H9 (cell line): ENCODE results near the gene CNTF. TPM values are rescaled to one million over a fixed set of nuclear protein-coding genes. Genes with fewer than 3 reads are reported as not detected.

Experiments
- DNase-seq: peaks from one replicate; pipeline ENCODE4 v3.0.0-alpha.2; 2017
- H2AFZ ChIP-seq: one replicate; pipeline ENCODE4 v1.6.1; 2013; ENCODE audit warnings: mild to moderate bottlenecking, low read length, control low read depth, moderate library complexity
- H2AK5ac ChIP-seq: 2 replicates; pipeline ENCODE4 v1.6.1; 2013; ENCODE audit warnings: low read length, control low read depth, mixed read lengths; ENCODE audit not compliant: insufficient read length
- H2BK120ac ChIP-seq: one replicate; pipeline ENCODE4 v1.6.1; 2013; ENCODE audit warnings: low read depth, mild to moderate bottlenecking, low read length, control low read depth, inconsistent platforms; ENCODE audit not compliant: poor library complexity, severe bottlenecking
- H2BK12ac ChIP-seq: 2 replicates; pipeline ENCODE4 v1.6.1; 2013; ENCODE audit warnings: low read length, control low read depth, mixed read lengths, low read depth; ENCODE audit not compliant: insufficient read length
- H2BK15ac ChIP-seq: 2 replicates; pipeline ENCODE4 v1.6.1; 2013; ENCODE audit warnings: low read depth, low read length, control low read depth
- H2BK20ac ChIP-seq: one replicate; pipeline ENCODE4 v1.6.1; 2013; ENCODE audit warnings: low read depth, mild to moderate bottlenecking, low read length, control low read depth, inconsistent platforms; ENCODE audit not compliant: poor library complexity, severe bottlenecking
- H2BK5ac ChIP-seq: 2 replicates; pipeline ENCODE4 v1.6.1; 2013; ENCODE audit warnings: low read length, control low read depth, mixed read lengths; ENCODE audit not compliant: insufficient read length
- H3K14ac ChIP-seq: 2 replicates; pipeline ENCODE4 v1.6.1; 2013; ENCODE audit warnings: low read length, control low read depth; ENCODE audit not compliant: insufficient read depth
- H3K18ac ChIP-seq: 2 replicates; pipeline ENCODE4 v1.6.1; 2013; ENCODE audit warnings: low read depth, mild to moderate bottlenecking, mixed read lengths, low read length, control low read depth; ENCODE audit not compliant: insufficient read length
- H3K23ac ChIP-seq: 2 replicates; pipeline ENCODE4 v1.6.1; 2013; ENCODE audit warnings: low read length, control low read depth, mixed read lengths, low read depth; ENCODE audit not compliant: insufficient read length
- H3K23me2 ChIP-seq: 2 replicates; pipeline ENCODE4 v1.6.1; 2013; ENCODE audit warnings: low read depth, mild to moderate bottlenecking, mixed read lengths, low read length, control low read depth; ENCODE audit not compliant: insufficient read length, poor library complexity, severe bottlenecking
- H3K27ac ChIP-seq: 2 replicates; pipeline ENCODE4 v1.5.1; 2013; ENCODE audit warnings: low read length, control low read depth, mixed read lengths, low read depth; ENCODE audit not compliant: insufficient read length
- H3K27me3 ChIP-seq: 2 replicates; pipeline ENCODE4 v1.6.1; 2013; ENCODE audit warnings: low read length, control low read depth, inconsistent platforms; ENCODE audit not compliant: insufficient read depth
- H3K4ac ChIP-seq: 2 replicates; pipeline ENCODE4 v1.6.1; 2013; ENCODE audit warnings: low read depth, mild to moderate bottlenecking, control low read depth, inconsistent platforms, low read length, moderate library complexity
- H3K4me1 ChIP-seq: 2 replicates; pipeline ENCODE4 v1.6.1; 2013; ENCODE audit warnings: low read length, control low read depth, inconsistent platforms; ENCODE audit not compliant: insufficient read depth
- H3K4me2 ChIP-seq: 2 replicates; pipeline ENCODE4 v1.6.1; 2013; ENCODE audit warnings: low read length, control low read depth, mixed read lengths; ENCODE audit not compliant: insufficient read length, insufficient read depth
- H3K56ac ChIP-seq: 2 replicates; pipeline ENCODE4 v1.6.1; 2013; ENCODE audit warnings: low read depth, mild to moderate bottlenecking, mixed read lengths, low read length, control low read depth; ENCODE audit not compliant: insufficient read length
- H3K79me1 ChIP-seq: 2 replicates; pipeline ENCODE4 v1.6.1; 2013; ENCODE audit warnings: low read depth, mild to moderate bottlenecking, moderate library complexity, low read length, control low read depth, inconsistent platforms; ENCODE audit not compliant: insufficient read depth, poor library complexity, severe bottlenecking
- H3K79me2 ChIP-seq: 2 replicates; pipeline ENCODE4 v1.6.1; 2013; ENCODE audit warnings: low read length, control low read depth, inconsistent platforms; ENCODE audit not compliant: insufficient read depth
- H3K9ac ChIP-seq: 2 replicates; pipeline ENCODE4 v1.6.1; 2013; ENCODE audit warnings: low read length, control low read depth, mixed read lengths; ENCODE audit not compliant: insufficient read length; ENCODE audit errors: extremely low read depth
- H3K9me3 ChIP-seq: one replicate; pipeline ENCODE4 v1.6.1; 2013; ENCODE audit warnings: low read depth, low read length, inconsistent platforms; ENCODE audit not compliant: control insufficient read depth
- H3T11ph ChIP-seq: one replicate; pipeline ENCODE4 v1.6.1; 2013; ENCODE audit warnings: mild to moderate bottlenecking, low read length, control low read depth, inconsistent platforms
- H4K20me1 ChIP-seq: one replicate; pipeline ENCODE4 v1.6.1; 2013; ENCODE audit not compliant: control insufficient read depth, insufficient read length, insufficient read depth
- H4K5ac ChIP-seq: 2 replicates; pipeline ENCODE4 v1.6.1; 2013; ENCODE audit warnings: low read depth, mild to moderate bottlenecking, mixed read lengths, low read length, control low read depth; ENCODE audit not compliant: insufficient read length
- H4K8ac ChIP-seq: replicated peaks from 2 replicates; pipeline ENCODE4 v1.6.1; 2013; ENCODE audit warnings: low read length, control low read depth, mixed read lengths, low read depth; ENCODE audit not compliant: insufficient read length
- H4K91ac ChIP-seq: 2 replicates; pipeline ENCODE4 v1.6.1; 2013; ENCODE audit warnings: low read depth, mild to moderate bottlenecking, moderate library complexity, mixed read lengths, low read length, control low read depth; ENCODE audit not compliant: insufficient read length
- H3K27ac Mint-ChIP-seq, 3 experiments: 2 replicates in 2 of 3; 3 replicates in 1 of 3; pipeline ENCODE4 v1.8.0; 2020 to 2021; ENCODE audit warnings: mixed read lengths in 3 of 3, mild to moderate bottlenecking in 1 of 3, moderate library complexity in 1 of 3
- H3K27me3 Mint-ChIP-seq: 2 replicates; pipeline ENCODE4 v1.8.0; 2021; ENCODE audit warnings: low read depth, mild to moderate bottlenecking, moderate library complexity, mixed read lengths
- H3K36me3 Mint-ChIP-seq, 3 experiments: 2 replicates in 2 of 3; 3 replicates in 1 of 3; pipeline ENCODE4 v1.8.0; 2020 to 2021; ENCODE audit warnings: low read depth in 3 of 3, mixed read lengths in 3 of 3; ENCODE audit not compliant: insufficient read depth in 1 of 3
- H3K4me1 Mint-ChIP-seq, 2 experiments: 2 replicates each; pipeline ENCODE4 v1.8.0; 2020; ENCODE audit warnings: mixed read lengths in 2 of 2
- H3K4me3 Mint-ChIP-seq, 2 experiments: 2 replicates in 1 of 2; 3 replicates in 1 of 2; pipeline ENCODE4 v1.8.0; 2020 to 2021; ENCODE audit warnings: mild to moderate bottlenecking in 2 of 2, mixed read lengths in 2 of 2, moderate library complexity in 1 of 2
- H3K9me3 Mint-ChIP-seq, 2 experiments: 2 replicates in 1 of 2; 3 replicates in 1 of 2; pipeline ENCODE4 v1.8.0; 2020; ENCODE audit warnings: mild to moderate bottlenecking in 2 of 2, mixed read lengths in 2 of 2, moderate library complexity in 1 of 2
- CTCF ChIP-seq: fragments of 200-600 bp; sonication (generic); conservative IDR thresholded peaks from 3 replicates; pipeline ENCODE4 v1.8.0; 2021; ENCODE audit warnings: antibody characterized with exemption, mild to moderate bottlenecking
- WGBS: extraction: QIAGEN DNeasy Blood & Tissue Kit; methylation state at CpG from one replicate; pipeline ENCODE4 v1.1.7; 2013; ENCODE audit warnings: missing lambda C conversion rate, low lambda C conversion rate, mixed read lengths; ENCODE audit not compliant: insufficient read length; ENCODE audit errors: extremely low coverage; 5-methylcytosine and 5-hydroxymethylcytosine counted together
- total RNA-seq: library from RNA; stranded (reverse); gene quantifications from 2 replicates; pipeline ENCODE4 v1.2.1, GENCODE V29; 2021

Gene CNTF
- total RNA-seq, 1 experiment from 2014 or later = 3.5 TPM

DNA sequence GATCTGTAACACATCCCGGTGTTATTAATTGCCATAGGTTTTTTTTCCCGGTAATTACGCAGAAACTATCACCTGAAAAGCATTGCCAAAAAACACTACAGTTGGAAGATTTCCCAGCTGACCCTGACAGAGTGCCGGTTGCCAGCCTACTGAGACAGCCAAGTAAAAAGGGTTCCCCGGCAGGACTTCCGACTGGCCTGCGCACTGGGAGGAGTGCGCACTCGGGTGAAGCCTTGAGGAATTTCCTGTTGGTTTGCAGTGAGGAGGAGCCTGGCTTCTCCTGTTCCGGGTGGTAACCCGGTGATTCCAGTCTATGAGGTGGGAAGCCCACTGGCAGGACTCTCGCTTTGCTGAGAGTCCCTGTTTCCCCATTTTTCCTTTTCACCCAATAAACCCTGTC is 52.1 kb downstream of the CNTF start:
- Histone ChIP-seq H2AK5ac (no peak overlapping the region), H2BK20ac (no peak overlapping the region), H3T11ph (no peak overlapping the region), H4K20me1 (no peaks in the 10 kb centered on the region), H3K79me2 (no peaks in the 10 kb centered on the region), H3K4me2 (no peak overlapping the region), H3K9me3 (no peaks in the 10 kb centered on the region), H3K9ac (no peak overlapping the region), H2AFZ (no peak overlapping the region), H2BK120ac (no peak overlapping the region), H3K4me1 (no peaks in the 10 kb centered on the region), H4K91ac (no peak overlapping the region), H2BK5ac (no peak overlapping the region), H3K27ac (no peak overlapping the region), H2BK15ac (no peak overlapping the region), H3K56ac (no peak overlapping the region), H3K4ac (no peak overlapping the region), H3K23me2 (no peaks in the 10 kb centered on the region), H4K8ac (no peak overlapping the region), H3K27me3 (no peaks in the 10 kb centered on the region), H3K18ac (no peak overlapping the region), H3K23ac (no peak overlapping the region), H3K79me1 (no peaks in the 10 kb centered on the region), H2BK12ac (no peak overlapping the region), H3K14ac (no peak overlapping the region), H4K5ac (no peak overlapping the region)
- WGBS = no CpG with 5 or more reads among the region's 12 CpGs
- H3K27me3 Mint-ChIP-seq = peaks cover 2% of the 10 kb centered on the region; the same call in 1 of the 2 replicates
- no peak for TF ChIP-seq CTCF
- H3K4me3 Mint-ChIP-seq = no peak overlapping the region
- H3K9me3 Mint-ChIP-seq = peaks cover 9 to 27% of the 10 kb centered on the region in 2 experiments
- H3K4me1 Mint-ChIP-seq = no peaks in the 10 kb centered on the region
- no peak overlapping the region for H3K27ac Mint-ChIP-seq
- H3K36me3 Mint-ChIP-seq = no peaks in the 10 kb centered on the region
- DNase-seq = no peak

Other genes starting within 250 kb of the CNTF start
- gene OR5B3, start 215.8 kb upstream of the CNTF start, total RNA-seq = not detected in 2 replicates
- not detected in 2 replicates for gene OR5B2, start 194.5 kb upstream of the CNTF start, total RNA-seq
- not detected in 2 replicates for gene OR5B12, start 180.4 kb upstream of the CNTF start, total RNA-seq
- not detected in 2 replicates for gene OR5B21, start 114.6 kb upstream of the CNTF start, total RNA-seq
- gene LPXN, start 46.8 kb upstream of the CNTF start, total RNA-seq = 1.4 and 1.5 TPM in 2 replicates
- 32.6 and 32.9 TPM in 2 replicates for gene ZFP91, start 43.6 kb upstream of the CNTF start, total RNA-seq
- gene GLYAT, start 109.3 kb downstream of the CNTF start, total RNA-seq = not detected in 2 replicates
- not detected in 2 replicates for gene GLYATL2, start 222.0 kb downstream of the CNTF start, total RNA-seq